Neutrophil (primary cell): Measurements from ENCODE around the gene NNMT.
"Not testable (repeated sequence)": the region's sequence is repeated elsewhere in the genome, so short reads cannot be mapped to it uniquely, and the experiment has no call there.

Experiments
- H3K27ac ChIP-seq: fragments of 200-600 bp; sonication (generic); 2 replicates; pipeline ENCODE4 v1.5.1; 2016; ENCODE audit warnings: mild to moderate bottlenecking, moderate library complexity
- H3K27me3 ChIP-seq: fragments of 200-600 bp; sonication (generic); 2 replicates; pipeline ENCODE4 v1.6.0; 2016; ENCODE audit warnings: mild to moderate bottlenecking
- H3K36me3 ChIP-seq: fragments of 200-600 bp; sonication (generic); 2 replicates; pipeline ENCODE4 v1.5.1; 2017
- H3K4me1 ChIP-seq, 2 experiments: fragments of 200-600 bp in 1 of 2; sonication (generic) in 1 of 2; 1 replicate in 1 of 2; 2 replicates in 1 of 2; pipeline versions ENCODE4 v1.5.1 to v1.6.1; 2013 to 2016; ENCODE audit warnings: low read depth in 1 of 2, low read length in 1 of 2, mild to moderate bottlenecking in 1 of 2, moderate library complexity in 1 of 2; ENCODE audit not compliant: control insufficient read depth in 1 of 2, insufficient read depth in 1 of 2
- H3K4me3 ChIP-seq, 2 experiments: fragments of 200-600 bp in 1 of 2; sonication (generic) in 1 of 2; 1 replicate in 1 of 2; 2 replicates in 1 of 2; pipeline ENCODE4 v1.5.1; 2013 to 2016; ENCODE audit warnings: low read depth in 1 of 2, low read length in 1 of 2, mild to moderate bottlenecking in 1 of 2, moderate library complexity in 1 of 2
- H3K9me3 ChIP-seq: fragments of 200-600 bp; sonication (generic); 2 replicates; pipeline ENCODE4 v1.5.1; 2016
- TF ChIP-seq, protein P1 (sequence below): fragments of 200-600 bp; sonication (generic); IDR thresholded peaks from 2 replicates; pipeline ENCODE4 v1.5.1; 2016; ENCODE audit warnings: antibody characterized with exemption

The NNMT gene

DNA sequence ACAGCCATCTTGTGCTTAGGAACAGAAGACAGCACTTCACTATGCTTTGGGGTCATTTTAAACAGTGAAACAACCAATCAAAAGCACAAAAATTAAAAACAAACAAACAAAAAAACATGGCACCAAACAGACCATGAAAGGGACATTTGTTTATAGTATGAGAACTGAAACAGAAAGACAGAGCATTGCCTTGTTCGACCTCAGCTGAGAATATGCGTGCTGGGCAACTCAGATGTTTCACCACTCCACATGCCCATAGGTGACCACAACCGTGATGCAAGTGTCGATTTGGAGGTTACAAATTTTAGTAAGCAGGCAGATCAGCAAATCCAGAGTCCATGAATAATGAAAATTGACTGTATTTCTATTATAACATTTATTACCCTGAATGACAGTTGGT lies 30.0 kb downstream of the NNMT start:
- peaks cover 19 to 20% of the 10 kb centered on the region in 2 experiments for H3K4me1 ChIP-seq
- H3K27ac ChIP-seq: peak overlapping the region; percentile 49
- no peaks in the 10 kb centered on the region for H3K9me3 ChIP-seq
- H3K4me3 ChIP-seq: no peak overlapping the region
- TF ChIP-seq, protein P1, sequence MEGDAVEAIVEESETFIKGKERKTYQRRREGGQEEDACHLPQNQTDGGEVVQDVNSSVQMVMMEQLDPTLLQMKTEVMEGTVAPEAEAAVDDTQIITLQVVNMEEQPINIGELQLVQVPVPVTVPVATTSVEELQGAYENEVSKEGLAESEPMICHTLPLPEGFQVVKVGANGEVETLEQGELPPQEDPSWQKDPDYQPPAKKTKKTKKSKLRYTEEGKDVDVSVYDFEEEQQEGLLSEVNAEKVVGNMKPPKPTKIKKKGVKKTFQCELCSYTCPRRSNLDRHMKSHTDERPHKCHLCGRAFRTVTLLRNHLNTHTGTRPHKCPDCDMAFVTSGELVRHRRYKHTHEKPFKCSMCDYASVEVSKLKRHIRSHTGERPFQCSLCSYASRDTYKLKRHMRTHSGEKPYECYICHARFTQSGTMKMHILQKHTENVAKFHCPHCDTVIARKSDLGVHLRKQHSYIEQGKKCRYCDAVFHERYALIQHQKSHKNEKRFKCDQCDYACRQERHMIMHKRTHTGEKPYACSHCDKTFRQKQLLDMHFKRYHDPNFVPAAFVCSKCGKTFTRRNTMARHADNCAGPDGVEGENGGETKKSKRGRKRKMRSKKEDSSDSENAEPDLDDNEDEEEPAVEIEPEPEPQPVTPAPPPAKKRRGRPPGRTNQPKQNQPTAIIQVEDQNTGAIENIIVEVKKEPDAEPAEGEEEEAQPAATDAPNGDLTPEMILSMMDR: no peak
- H3K27me3 ChIP-seq: no peaks in the 10 kb centered on the region
- H3K36me3 ChIP-seq: no peaks in the 10 kb centered on the region

DNA sequence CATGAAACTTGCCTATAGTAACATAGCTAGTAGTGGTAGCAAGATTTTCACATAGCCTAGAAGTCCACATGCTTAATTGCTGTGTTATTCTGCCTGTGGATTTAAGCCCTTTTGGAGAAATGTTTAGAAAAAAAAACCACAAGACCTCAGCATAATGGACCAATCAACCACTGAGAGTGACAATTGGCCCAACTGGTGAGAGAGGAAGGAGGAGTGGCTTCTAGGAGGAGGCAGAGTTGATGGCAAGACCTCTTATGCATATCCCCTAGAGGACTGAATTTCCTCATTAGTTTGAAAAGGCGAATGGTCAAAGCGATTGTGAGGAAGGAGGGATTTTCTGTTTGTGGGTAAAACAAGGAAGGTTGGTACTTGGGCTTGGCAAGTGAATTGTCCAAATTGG lies 30.6 kb downstream of the NNMT start:
- H3K4me1 ChIP-seq: peaks cover 19 to 20% of the 10 kb centered on the region in 2 experiments
- TF ChIP-seq, protein P1: no peak

DNA sequence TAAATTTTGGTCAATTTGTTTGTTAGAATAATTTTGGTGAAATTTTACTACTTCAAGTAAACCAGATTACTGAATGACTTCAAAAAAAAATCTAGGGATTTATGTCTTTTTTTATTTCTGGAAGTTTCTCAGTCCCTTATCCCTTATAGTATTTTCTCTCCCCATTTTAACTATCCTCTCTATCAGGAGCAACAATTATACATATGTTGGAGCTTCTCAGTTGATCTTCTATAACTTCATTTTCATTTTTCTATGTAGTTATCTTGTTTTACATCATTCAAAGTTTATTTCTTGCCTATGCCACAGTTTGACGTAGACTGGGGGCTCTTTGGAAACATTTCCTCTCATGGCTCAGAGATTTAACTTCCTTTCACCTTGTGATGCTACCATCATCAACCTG lies 34.2 kb downstream of the NNMT start:
- Histone ChIP-seq H3K4me1 (peaks cover 12 to 19% of the 10 kb centered on the region in 2 experiments), H3K4me3 (no peak overlapping the region), H3K27me3 (peaks cover 22% of the 10 kb centered on the region), H3K36me3 (no peaks in the 10 kb centered on the region), H3K27ac (no peak overlapping the region), H3K9me3 (no peaks in the 10 kb centered on the region)
- TF ChIP-seq, protein P1: no peak

More for the DNA sequence above, 30.6 kb downstream of the NNMT start:
- H3K27me3 ChIP-seq: no peaks in the 10 kb centered on the region
- H3K27ac ChIP-seq: peak overlapping the region; percentile 49
- no peaks in the 10 kb centered on the region for H3K36me3 ChIP-seq
- H3K4me3 ChIP-seq: no peak overlapping the region
- H3K9me3 ChIP-seq: no peaks in the 10 kb centered on the region

DNA sequence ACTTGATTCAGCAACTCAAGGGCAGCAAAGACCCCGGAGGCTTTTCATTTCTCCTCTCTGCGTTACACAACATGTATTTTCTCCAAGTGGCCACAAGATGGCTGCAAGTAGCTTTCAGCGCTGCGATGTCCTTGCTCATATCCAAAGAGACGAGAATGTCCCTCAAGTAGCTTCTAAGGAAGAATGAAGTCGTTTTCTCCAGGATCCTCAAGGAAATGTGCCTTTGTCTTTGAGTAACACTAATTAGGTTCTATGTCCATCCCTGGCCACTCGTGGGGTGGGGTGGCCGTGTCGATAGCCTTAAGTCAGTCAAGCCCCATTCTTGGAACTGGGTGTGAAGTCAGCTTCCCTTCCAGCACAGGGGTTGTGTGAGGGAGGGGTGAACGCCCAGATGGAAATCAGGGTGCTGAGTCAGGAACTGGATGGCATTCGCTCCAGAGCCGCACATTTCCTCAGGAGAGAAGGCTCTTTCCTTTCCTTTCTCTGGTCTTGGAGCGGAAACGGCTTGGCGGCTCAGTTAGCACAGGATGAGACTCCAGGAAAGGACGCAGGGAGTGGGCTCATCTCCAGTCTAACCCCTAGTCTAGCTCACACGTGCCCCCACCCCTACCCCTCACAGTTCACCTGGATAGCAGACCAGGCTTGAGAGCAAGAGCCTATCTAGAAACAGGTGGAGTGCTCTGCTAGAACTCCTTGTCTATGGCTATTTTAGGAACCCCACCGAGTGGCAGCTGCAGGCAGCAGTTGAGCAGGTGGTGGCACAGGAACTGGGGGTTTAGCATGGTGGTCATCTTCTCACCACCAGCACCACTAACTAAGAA lies 44.3 kb downstream of the NNMT start:
- H3K9me3 ChIP-seq: no peaks in the 10 kb centered on the region
- no peak overlapping the region for H3K27ac ChIP-seq
- H3K4me3 ChIP-seq: peak overlapping the region; percentile 6 to 13
- H3K36me3 ChIP-seq: no peaks in the 10 kb centered on the region
- TF ChIP-seq, protein P1: peak; percentile 48
- peaks cover 20% of the 10 kb centered on the region for H3K27me3 ChIP-seq
- peaks cover 6 to 10% of the 10 kb centered on the region in 2 experiments for H3K4me1 ChIP-seq

DNA sequence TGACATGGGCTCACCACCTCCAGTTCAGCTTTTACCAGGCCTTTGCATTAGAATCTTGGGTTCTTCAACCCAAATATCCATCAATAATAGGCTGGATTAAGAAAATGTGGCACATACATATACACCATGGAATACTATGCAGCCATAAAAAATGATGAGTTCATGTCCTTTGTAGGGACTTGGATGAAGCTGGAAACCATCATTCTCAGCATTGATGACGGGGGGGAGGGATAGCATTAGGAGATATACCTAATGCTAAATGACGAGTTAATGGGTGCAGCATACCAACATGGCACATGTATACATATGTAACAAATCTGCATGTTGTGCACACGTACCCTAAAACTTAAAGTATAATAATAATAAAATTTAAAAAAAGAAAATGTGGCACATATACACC lies 45.5 kb downstream of the NNMT start:
- not testable (repeated sequence) for H3K27ac ChIP-seq, H3K36me3 ChIP-seq, H3K4me3 ChIP-seq, H3K9me3 ChIP-seq
- Histone ChIP-seq H3K4me1 (peaks cover 10% of the 10 kb centered on the region in 2 experiments), H3K27me3 (peaks cover 11% of the 10 kb centered on the region)

DNA sequence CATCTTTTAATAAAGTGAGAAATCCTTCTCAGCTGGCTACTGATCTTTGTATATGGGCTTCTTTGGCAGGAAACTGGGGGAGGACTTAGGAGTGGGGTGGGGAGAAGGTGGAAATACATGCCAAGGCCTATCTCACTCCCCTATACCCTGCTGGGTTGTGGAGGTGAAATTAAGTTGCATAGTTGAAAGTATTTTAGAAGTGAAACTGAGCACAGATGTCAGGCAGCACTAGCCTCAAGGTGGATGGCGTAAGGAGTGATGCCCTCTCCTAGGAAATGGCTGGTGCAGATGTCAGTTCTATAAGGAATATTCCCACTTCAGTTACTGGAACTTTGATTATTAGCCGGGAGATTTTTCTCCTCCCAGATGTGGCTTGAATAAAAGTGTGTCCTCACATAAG lies 46.3 kb downstream of the NNMT start:
- TF ChIP-seq, protein P1: no peak
- H3K36me3 ChIP-seq: no peaks in the 10 kb centered on the region
- peaks cover 7% of the 10 kb centered on the region for H3K27me3 ChIP-seq
- H3K4me1 ChIP-seq: peaks cover 10% of the 10 kb centered on the region in 2 experiments
- no peak overlapping the region for H3K4me3 ChIP-seq
- no peaks in the 10 kb centered on the region for H3K9me3 ChIP-seq
- H3K27ac ChIP-seq: no peak overlapping the region
